Hepatocyte (in vitro differentiated cells): ENCODE data around the gene NCBP3. TPM values are rescaled to one million over a fixed set of nuclear protein-coding genes. Genes with fewer than 3 reads are reported as not detected.

Source experiments
- DNase-seq: peaks from one replicate; pipeline ENCODE4 v3.0.0-alpha.2; 2016; ENCODE audit warnings: low spot score
- H2AFZ ChIP-seq: fragments of 200-600 bp; sonication (generic); 2 replicates; pipeline ENCODE4 v1.6.0; 2016; ENCODE audit warnings: antibody characterized with exemption, mild to moderate bottlenecking
- H3K27ac ChIP-seq: fragments of 200-600 bp; sonication (generic); 2 replicates; pipeline ENCODE4 v1.5.1; 2016; ENCODE audit warnings: mild to moderate bottlenecking
- H3K27me3 ChIP-seq: fragments of 200-600 bp; sonication (generic); 2 replicates; pipeline ENCODE4 v1.6.1; 2016
- H3K36me3 ChIP-seq: fragments of 200-600 bp; sonication (generic); replicated peaks from 2 replicates; pipeline ENCODE4 v1.5.1; 2016; ENCODE audit warnings: low read depth; ENCODE audit not compliant: insufficient read depth
- H3K4me1 ChIP-seq: fragments of 200-600 bp; sonication (generic); 2 replicates; pipeline ENCODE4 v1.5.1; 2016; ENCODE audit warnings: mild to moderate bottlenecking, moderate library complexity; ENCODE audit not compliant: insufficient read depth
- H3K4me2 ChIP-seq: fragments of 200-600 bp; sonication (generic); 2 replicates; pipeline ENCODE4 v1.6.0; 2016
- H3K4me3 ChIP-seq: fragments of 200-600 bp; sonication (generic); 2 replicates; pipeline ENCODE4 v1.5.1; 2016; ENCODE audit warnings: mild to moderate bottlenecking
- H3K79me2 ChIP-seq: fragments of 200-600 bp; sonication (generic); 2 replicates; pipeline ENCODE4 v1.6.0; 2017; ENCODE audit warnings: mild to moderate bottlenecking
- H3K9me2 ChIP-seq: fragments of 200-600 bp; sonication (generic); replicated peaks from 2 replicates; pipeline ENCODE4 v1.6.0; 2017; ENCODE audit warnings: mild to moderate bottlenecking; ENCODE audit not compliant: insufficient read depth
- H3K9me3 ChIP-seq: fragments of 200-600 bp; sonication (generic); 2 replicates; pipeline ENCODE4 v1.5.1; 2016; ENCODE audit warnings: low read depth, mild to moderate bottlenecking
- H4K20me1 ChIP-seq: fragments of 200-600 bp; sonication (generic); 2 replicates; pipeline ENCODE4 v1.6.0; 2016; ENCODE audit warnings: mild to moderate bottlenecking; ENCODE audit not compliant: insufficient read depth, poor library complexity, severe bottlenecking
- CTCF ChIP-seq: fragments of 200-600 bp; sonication (generic); IDR thresholded peaks from 2 replicates; pipeline ENCODE4 v1.5.1; 2016; ENCODE audit warnings: antibody characterized with exemption, mild to moderate bottlenecking; ENCODE audit not compliant: poor library complexity
- EZH2 ChIP-seq: fragments of 200-600 bp; sonication (generic); IDR thresholded peaks from 2 replicates; pipeline ENCODE4 v1.6.1; 2016; ENCODE audit warnings: antibody characterized with exemption, mild to moderate bottlenecking, borderline replicate concordance
- EZH2phosphoT487 ChIP-seq: fragments of 200-600 bp; sonication (generic); IDR thresholded peaks from one replicate; pipeline ENCODE4 v1.6.1; 2018; ENCODE audit warnings: antibody characterized with exemption, mild to moderate bottlenecking, low read depth, moderate library complexity; ENCODE audit not compliant: unreplicated experiment, severe bottlenecking
- WGBS: methylation state at CpG from one replicate; pipeline ENCODE4 v1.1.6; 2016; ENCODE audit warnings: low lambda C conversion rate; ENCODE audit errors: missing lambda C conversion rate; 5-methylcytosine and 5-hydroxymethylcytosine counted together
- polyA plus RNA-seq: library from polyadenylated mRNA; unstranded; fragments of >200 nt; fragmentation: Nextera tagmentation; extraction: Ambion mirVana; gene quantifications from 2 replicates; pipeline ENCODE4 v1.2.1, GENCODE V29; 2016
- total RNA-seq: library from RNA; depleted of rRNA; stranded (reverse); fragments of >200 nt; gene quantifications from 2 replicates; pipeline ENCODE4 v1.2.3, GENCODE V29; 2014

Gene NCBP3
- total and polyA plus RNA-seq, 2 experiments from 2014 or later, result 20.6 to 31.8 TPM

GRCh38 chr17:3799181-3799945, 46.7 kb downstream of the NCBP3 start:
- Histone ChIP-seq H4K20me1 (no peaks in the 10 kb centered on the region), H3K9me2 (no peaks in the 10 kb centered on the region), H3K4me1 (peaks cover 6% of the 10 kb centered on the region), H3K36me3 (no peaks in the 10 kb centered on the region), H3K79me2 (no peaks in the 10 kb centered on the region), H3K9me3 (no peaks in the 10 kb centered on the region), H3K4me3 (no peak overlapping the region), H2AFZ (no peak overlapping the region), H3K4me2 (no peak overlapping the region), H3K27me3 (no peaks in the 10 kb centered on the region), H3K27ac (no peak overlapping the region)
- DNase-seq, result no peak
- TF ChIP-seq EZH2 (no peak), CTCF (no peak), EZH2phosphoT487 (no peak)
- WGBS, result 89% methylated on average over 12 of the region's 12 CpGs

- H3K4me2 ChIP-seq, result no peak overlapping the region
- TF ChIP-seq EZH2phosphoT487 (no peak), CTCF (no peak), EZH2 (no peak)
- H3K4me3 ChIP-seq, result no peak overlapping the region
- no peaks in the 10 kb centered on the region for H3K36me3 ChIP-seq
- H4K20me1 ChIP-seq, result no peaks in the 10 kb centered on the region
- DNase-seq, result no peak
- H3K27ac ChIP-seq, result no peak overlapping the region
- no peaks in the 10 kb centered on the region for H3K9me2 ChIP-seq
- no peaks in the 10 kb centered on the region for H3K79me2 ChIP-seq
- H3K4me1 ChIP-seq, result peaks cover 6% of the 10 kb centered on the region
- H3K9me3 ChIP-seq, result no peaks in the 10 kb centered on the region
- H2AFZ ChIP-seq, result no peak overlapping the region
- no peaks in the 10 kb centered on the region for H3K27me3 ChIP-seq
- 89% methylated on average over 15 of the region's 15 CpGs for WGBS
Observed at GRCh38 chr17:3798273-3799180, 47.5 kb downstream of the NCBP3 start.

GRCh38 chr17:3796822-3797170, 49.2 kb downstream of the NCBP3 start:
- no peak overlapping the region for H2AFZ ChIP-seq
- no peak overlapping the region for H3K27ac ChIP-seq
- 90% methylated on average over 7 of the region's 9 CpGs for WGBS
- no peaks in the 10 kb centered on the region for H3K79me2 ChIP-seq
- TF ChIP-seq EZH2phosphoT487 (no peak), CTCF (no peak), EZH2 (no peak)
- H3K4me3 ChIP-seq, result no peak overlapping the region
- H3K4me2 ChIP-seq, result no peak overlapping the region
- H3K9me3 ChIP-seq, result no peaks in the 10 kb centered on the region
- no peaks in the 10 kb centered on the region for H3K9me2 ChIP-seq
- H3K36me3 ChIP-seq, result no peaks in the 10 kb centered on the region
- H4K20me1 ChIP-seq, result no peaks in the 10 kb centered on the region
- no peaks in the 10 kb centered on the region for H3K27me3 ChIP-seq
- no peak for DNase-seq
- H3K4me1 ChIP-seq, result peaks cover 6% of the 10 kb centered on the region
